Measurements from ENCODE around the gene DNTT. TPM values are rescaled to one million over a fixed set of nuclear protein-coding genes. Genes with fewer than 3 reads are reported as not detected.

DNTT gene
- total RNA-seq, 1 donor from 2014 or later: not detected

GRCh38 chr10:96371356-96371755, 67.1 kb downstream of the DNTT start:
- DNase-seq (ENCODE audit: low spot score in 2 of 2) (no peak), FAIRE-seq (no peak)

- DNase-seq (ENCODE audit: low spot score in 2 of 2): no peak
Observed at GRCh38 chr10:96374004-96374403, 69.8 kb downstream of the DNTT start.

GRCh38 chr10:96374639-96374984, 70.4 kb downstream of the DNTT start:
- no peak for DNase-seq (ENCODE audit: low spot score in 2 of 2)

More at GRCh38 chr10:96374004-96374403, 69.8 kb downstream of the DNTT start:
- FAIRE-seq: no peak

GRCh38 chr10:96374985-96375830, 71.0 kb downstream of the DNTT start:
- FAIRE-seq: no peak
- peak; percentile 84 to 96 for DNase-seq (ENCODE audit: low spot score in 2 of 2)

More at GRCh38 chr10:96374639-96374984, 70.4 kb downstream of the DNTT start:
- no peak for FAIRE-seq

- no peak for FAIRE-seq
Observed at GRCh38 chr10:96376483-96376882, 72.2 kb downstream of the DNTT start.

GRCh38 chr10:96377816-96378294, 73.6 kb downstream of the DNTT start:
- no peak for FAIRE-seq
- DNase-seq (ENCODE audit: low spot score in 2 of 2): no peak

More at GRCh38 chr10:96376483-96376882, 72.2 kb downstream of the DNTT start:
- DNase-seq (ENCODE audit: low spot score in 2 of 2): no peak

- FAIRE-seq (no peak), DNase-seq (ENCODE audit: low spot score in 2 of 2) (no peak)
Observed at GRCh38 chr10:96378741-96379140, 74.5 kb downstream of the DNTT start.

GRCh38 chr10:96379758-96380157, 75.5 kb downstream of the DNTT start:
- DNase-seq (ENCODE audit: low spot score in 2 of 2): no peak
- no peak for FAIRE-seq

GRCh38 chr10:96380821-96381220, 76.6 kb downstream of the DNTT start:
- DNase-seq (ENCODE audit: low spot score in 2 of 2): no peak
- FAIRE-seq: no peak

GRCh38 chr10:96384506-96384905, 80.3 kb downstream of the DNTT start:
- DNase-seq (ENCODE audit: low spot score in 2 of 2) (no peak), FAIRE-seq (no peak)

GRCh38 chr10:96387161-96387560, 82.9 kb downstream of the DNTT start:
- DNase-seq (ENCODE audit: low spot score in 2 of 2): no peak
- no peak for FAIRE-seq

GRCh38 chr10:96387601-96388000, 83.4 kb downstream of the DNTT start:
- DNase-seq (ENCODE audit: low spot score in 2 of 2) (no peak), FAIRE-seq (no peak)

Other genes starting within 250 kb of the DNTT start
- 54.2 TPM for gene ZNF518A, start 174.1 kb upstream of the DNTT start, total RNA-seq
- 0.41 TPM for gene BLNK, start 32.9 kb upstream of the DNTT start, total RNA-seq
- gene OPALIN, start 54.6 kb downstream of the DNTT start, total RNA-seq: not detected
- gene TLL2, start 209.5 kb downstream of the DNTT start, total RNA-seq: 0.82 TPM